IMR-90 (cell line): Measurements from ENCODE around the gene PVALEF. TPM values are rescaled to one million over a fixed set of nuclear protein-coding genes. Genes with fewer than 3 reads are reported as not detected.

Source experiments
- ATAC-seq: fragments of 200-7000 bp; cut with Tn5 transposase; 2 replicates; pipeline ENCODE4 v1.9.1; 2020; ENCODE audit warnings: low read depth, mild to moderate bottlenecking, moderate library complexity
- BruUV-seq: library from RNA; stranded (reverse); fragments of 400-500 nt; replicated peaks from 2 replicates; lab custom pipeline; 2021; lab: Mats Ljungman, UMichigan
- CTCF ChIA-PET: fragments of 300-600 bp; formaldehyde crosslinking; extraction: SDS; loops from one replicate; lab custom pipeline; 2021; ENCODE audit warnings: antibody characterized with exemption; lab: Yijun Ruan, JAX
- POLR2A ChIA-PET: fragments of 300-600 bp; sonication (Branson Sonifier 250); formaldehyde crosslinking; loops from one replicate; lab custom pipeline; 2022; ENCODE audit warnings: antibody characterized with exemption; ENCODE audit not compliant: unreplicated experiment; lab: Charles Lee
- DNase-seq: peaks from one replicate; pipeline ENCODE4 v3.0.0; 2013
- H2AFZ ChIP-seq: replicated peaks from 2 replicates; pipeline ENCODE3; 2013; ENCODE audit warnings: low read length, mild to moderate bottlenecking; ENCODE audit not compliant: poor library complexity
- H2AK5ac ChIP-seq: 2 replicates; pipeline ENCODE4 v1.6.1; 2013; ENCODE audit warnings: low read depth, low read length, inconsistent platforms
- H2AK9ac ChIP-seq: replicated peaks from 2 replicates; pipeline ENCODE3; 2013; ENCODE audit warnings: mild to moderate bottlenecking, low read depth, low read length, moderate library complexity; ENCODE audit not compliant: poor library complexity
- H2BK120ac ChIP-seq: 2 replicates; pipeline ENCODE4 v1.6.1; 2013; ENCODE audit warnings: low read depth, low read length, inconsistent platforms
- H2BK15ac ChIP-seq: 3 replicates; pipeline ENCODE4 v1.6.1; 2013; ENCODE audit warnings: low read depth, low read length, inconsistent platforms
- H2BK20ac ChIP-seq: 2 replicates; pipeline ENCODE4 v1.6.1; 2013; ENCODE audit warnings: low read depth, mild to moderate bottlenecking, inconsistent platforms, low read length, moderate library complexity
- H2BK5ac ChIP-seq: 2 replicates; pipeline ENCODE4 v1.6.1; 2013; ENCODE audit warnings: mild to moderate bottlenecking, low read depth, low read length, inconsistent platforms; ENCODE audit not compliant: poor library complexity, severe bottlenecking
- H3K14ac ChIP-seq: replicated peaks from 2 replicates; pipeline ENCODE4 v1.6.1; 2013; ENCODE audit warnings: low read depth, low read length, inconsistent platforms
- H3K18ac ChIP-seq: 2 replicates; pipeline ENCODE4 v1.6.1; 2013; ENCODE audit warnings: low read depth, low read length, control low read depth
- H3K23ac ChIP-seq: 2 replicates; pipeline ENCODE4 v1.6.1; 2013; ENCODE audit warnings: low read depth, low read length, inconsistent platforms
- H3K27ac ChIP-seq: 2 replicates; pipeline ENCODE4 v1.5.1; 2013; ENCODE audit warnings: mild to moderate bottlenecking, control low read depth, low read length; ENCODE audit not compliant: insufficient read depth
- H3K27me3 ChIP-seq: 2 replicates; pipeline ENCODE4 v1.6.1; 2013; ENCODE audit warnings: low read length; ENCODE audit not compliant: control insufficient read depth, insufficient read depth
- H3K36me3 ChIP-seq: 2 replicates; pipeline ENCODE4 v1.6.1; 2013; ENCODE audit warnings: low read length, mixed read lengths; ENCODE audit not compliant: control insufficient read depth, insufficient read depth
- H3K4ac ChIP-seq: 2 replicates; pipeline ENCODE4 v1.6.1; 2013; ENCODE audit warnings: low read depth, low read length, inconsistent platforms
- H3K4me1 ChIP-seq: 2 replicates; pipeline ENCODE4 v1.6.1; 2013; ENCODE audit warnings: low read length, mixed read lengths; ENCODE audit not compliant: control insufficient read depth, insufficient read depth
- H3K4me2 ChIP-seq: 2 replicates; pipeline ENCODE4 v1.6.1; 2013; ENCODE audit warnings: low read depth, mild to moderate bottlenecking, control low read depth, low read length, moderate library complexity
- H3K4me3 ChIP-seq: 2 replicates; pipeline ENCODE4 v1.5.1; 2013; ENCODE audit warnings: low read depth, mild to moderate bottlenecking, control low read depth, low read length, moderate library complexity; ENCODE audit not compliant: insufficient read depth
- H3K56ac ChIP-seq: 2 replicates; pipeline ENCODE4 v1.6.1; 2013; ENCODE audit warnings: low read length, inconsistent platforms; ENCODE audit not compliant: insufficient read depth; ENCODE audit errors: extremely low read depth
- H3K79me1 ChIP-seq, 2 experiments: 2 replicates each; pipeline ENCODE4 v1.6.1; 2013; ENCODE audit warnings: low read length in 2 of 2, inconsistent platforms in 1 of 2, low read depth in 1 of 2
- H3K9ac ChIP-seq: 2 replicates; pipeline ENCODE4 v1.6.1; 2013; ENCODE audit warnings: low read depth, low read length, control low read depth
- H3K9me1 ChIP-seq: 2 replicates; pipeline ENCODE4 v1.6.1; 2013; ENCODE audit warnings: low read length, inconsistent platforms; ENCODE audit not compliant: insufficient read depth
- H3K9me3 ChIP-seq: 2 replicates; pipeline ENCODE4 v1.6.1; 2013; ENCODE audit warnings: low read length; ENCODE audit not compliant: control insufficient read depth, insufficient read depth
- H4K20me1 ChIP-seq: 2 replicates; pipeline ENCODE4 v1.6.1; 2013; ENCODE audit warnings: low read length, inconsistent platforms; ENCODE audit not compliant: insufficient read depth
- H4K5ac ChIP-seq: 2 replicates; pipeline ENCODE4 v1.6.1; 2013; ENCODE audit warnings: mild to moderate bottlenecking, low read depth, low read length, control low read depth
- H4K8ac ChIP-seq, 2 experiments: 2 replicates each; pipeline ENCODE4 v1.6.1; 2013; ENCODE audit warnings: low read depth in 2 of 2, low read length in 2 of 2, control low read depth in 1 of 2, inconsistent platforms in 1 of 2
- H4K91ac ChIP-seq: 2 replicates; pipeline ENCODE4 v1.6.1; 2013; ENCODE audit warnings: low read depth, low read length, inconsistent platforms; ENCODE audit not compliant: insufficient read depth
- BHLHE40 ChIP-seq: fragments of 150-350 bp; IDR thresholded peaks from 2 replicates; pipeline ENCODE4 v1.6.1; 2016; ENCODE audit warnings: mild to moderate bottlenecking, low read depth, low read length
- CEBPB ChIP-seq: IDR thresholded peaks from 2 replicates; pipeline ENCODE4 v1.6.1; 2012; ENCODE audit warnings: low read depth, low read length, improper control_type of control experiment
- CHD1 ChIP-seq: IDR thresholded peaks from 2 replicates; pipeline ENCODE4 v1.6.1; 2012; ENCODE audit warnings: low read depth, low read length, improper control_type of control experiment
- CTCF ChIP-seq: conservative IDR thresholded peaks from 2 replicates; pipeline ENCODE4 v1.5.1; 2012; ENCODE audit warnings: mild to moderate bottlenecking, low read depth, low read length, improper control_type of control experiment
- ELK1 ChIP-seq: fragments of 150-350 bp; IDR thresholded peaks from 2 replicates; pipeline ENCODE4 v1.6.1; 2016; ENCODE audit warnings: low read depth, mild to moderate bottlenecking, low read length, moderate library complexity, borderline replicate concordance
- FOS ChIP-seq: fragments of 150-350 bp; IDR thresholded peaks from 2 replicates; pipeline ENCODE4 v1.6.1; 2016; ENCODE audit warnings: low read depth, low read length
- MAFK ChIP-seq: IDR thresholded peaks from 2 replicates; pipeline ENCODE4 v1.6.1; 2012; ENCODE audit warnings: low read depth, low read length, improper control_type of control experiment
- MAZ ChIP-seq: IDR thresholded peaks from 2 replicates; pipeline ENCODE4 v1.6.1; 2012; ENCODE audit warnings: low read depth, mild to moderate bottlenecking, low read length, improper control_type of control experiment, moderate library complexity, borderline replicate concordance
- NFE2L2 ChIP-seq: fragments of 150-350 bp; IDR thresholded peaks from 2 replicates; pipeline ENCODE4 v1.6.1; 2016; ENCODE audit warnings: low read depth, mild to moderate bottlenecking, low read length
- POLR2A ChIP-seq: IDR thresholded peaks from 2 replicates; pipeline ENCODE4 v1.6.1; 2012; ENCODE audit warnings: mild to moderate bottlenecking, low read depth, low read length
- USF2 ChIP-seq: fragments of 150-350 bp; IDR thresholded peaks from 2 replicates; pipeline ENCODE4 v1.6.1; 2017; ENCODE audit warnings: mild to moderate bottlenecking, antibody characterized with exemption, low read length, low read depth
- WGBS, 2 experiments: methylation state at CpG; one replicate each; pipeline versions ENCODE4 v1.1.5 to v1.1.7; 2013; ENCODE audit warnings: missing lambda C conversion rate in 2 of 2; ENCODE audit not compliant: insufficient read length in 1 of 2; ENCODE audit errors: extremely low coverage in 2 of 2; 5-methylcytosine and 5-hydroxymethylcytosine counted together
- dilution Hi-C: fragments of 300-500 bp; cut with HindIII; formaldehyde crosslinking; loops from one replicate; pipeline ENCODE4 v1.14.3; 2018; ENCODE audit warnings: low sequenced_read_pairs; ENCODE audit not compliant: unreplicated experiment
- in situ Hi-C: fragments of 300-500 bp; cut with MboI; formaldehyde crosslinking; loops from 3 replicates; pipeline ENCODE4 v1.14.3; 2019; ENCODE audit warnings: low sequenced_read_pairs, inconsistent platforms, mixed read lengths
- intact Hi-C: fragments of 100-400 bp; cut with micrococcal nuclease; formaldehyde crosslinking; loops from 2 replicates; pipeline ENCODE4 v1.10.0; 2022
- polyA plus RNA-seq, 3 experiments: library from polyadenylated mRNA; depleted of rRNA; stranded (reverse); fragments of >200 nt; gene quantifications; 2 replicates each; pipeline ENCODE4 v1.2.3, GENCODE V29; 2012; ENCODE audit warnings: low replicate concordance in 1 of 3
- total RNA-seq: library from RNA; depleted of rRNA; stranded (reverse); fragments of >200 nt; gene quantifications from 2 replicates; pipeline ENCODE4 v1.2.3, GENCODE V29; 2012

PVALEF gene
- total and polyA plus RNA-seq, 2 of the 4 experiments (the other 2 are of a cell fraction) = not detected

- CTCF ChIA-PET = no interaction called here
- no peak overlapping the region for H2BK120ac ChIP-seq
- H2AK9ac ChIP-seq = peak overlapping the region; percentile 89
- H3K27me3 ChIP-seq = no peaks in the 10 kb centered on the region
- no TSS peak for BruUV-seq
- H2BK5ac ChIP-seq = no peak overlapping the region
- no peak overlapping the region for H3K18ac ChIP-seq
- peaks cover 8% of the 10 kb centered on the region; the same call in 1 of the 2 replicates for H3K4me1 ChIP-seq
- H4K20me1 ChIP-seq = no peaks in the 10 kb centered on the region
- peaks cover 11 to 17% of the 10 kb centered on the region in 2 experiments; a peak in 3 of 4 replicates for H3K79me1 ChIP-seq
- no peak overlapping the region for H4K5ac ChIP-seq
- no peak for TF ChIP-seq CTCF
- no peak for TF ChIP-seq MAFK
- TF ChIP-seq MAZ = no peak
- TF ChIP-seq CEBPB = no peak
- TF ChIP-seq ELK1 = no peak
- no peak for TF ChIP-seq FOS
- no peak for TF ChIP-seq BHLHE40
- TF ChIP-seq NFE2L2 = no peak
- TF ChIP-seq CHD1 = no peak
- TF ChIP-seq USF2 = no peak
- no peak for TF ChIP-seq POLR2A
- peak overlapping the region; percentile 92 for H3K4me2 ChIP-seq
- H3K9me3 ChIP-seq = peaks cover 3% of the 10 kb centered on the region; the same call in 1 of the 2 replicates
- no peak overlapping the region for H3K23ac ChIP-seq
- no peak overlapping the region for H4K91ac ChIP-seq
- 0% methylated on average over 9 of the region's 30 CpGs; no CpG with 5 or more reads in 1 of the 2 experiments for WGBS, 2 experiments
- H2BK15ac ChIP-seq = no peak overlapping the region
- no peak overlapping the region for H3K14ac ChIP-seq
- H3K56ac ChIP-seq = no peak overlapping the region
- no peaks in the 10 kb centered on the region; the same call in none of the 2 replicates for H3K9me1 ChIP-seq
- intact Hi-C loops (loop anchor here (5.0 kb wide), 1 partner anchor 80 kb away; no protein-coding TSS in a partner anchor), dilution Hi-C loops (no loop called here), in situ Hi-C loops (no loop called here)
- H2BK20ac ChIP-seq = no peak overlapping the region
- H4K8ac ChIP-seq = no peak overlapping the region
- no peak overlapping the region; the same call in 1 of the 2 replicates for H3K27ac ChIP-seq
- ATAC-seq (peak; percentile 1), DNase-seq (no peak)
- H3K9ac ChIP-seq = peak overlapping the region; percentile 24
- H2AK5ac ChIP-seq = no peak overlapping the region
- POLR2A ChIA-PET = interaction anchor here (0.6 kb wide), 1 partner anchor 99 kb away, joined by 3 read pairs; no protein-coding TSS in a partner anchor
- peak overlapping the region; percentile 97 for H2AFZ ChIP-seq
- H3K4me3 ChIP-seq = peak overlapping the region; percentile 62
- H3K4ac ChIP-seq = no peak overlapping the region
- H3K36me3 ChIP-seq = peaks cover 5% of the 10 kb centered on the region; the same call in 1 of the 2 replicates
These were observed 57.3 kb downstream of the PVALEF start for GRCh38 chr17:81222620-81222905.
